ENCODE measurements around the gene FHIT. TPM values are rescaled to one million over a fixed set of nuclear protein-coding genes. Genes with fewer than 3 reads are reported as not detected.

The FHIT gene
- total RNA-seq, 4 donors from 2014 or later = 3.5 to 17.0 (median 16.7) TPM

- no peak overlapping the region for H3K27ac ChIP-seq
- peaks cover 0 to 4% (median 0%) of the 10 kb centered on the region in 4 donors for H3K4me1 ChIP-seq
- H3K4me3 ChIP-seq = no peak overlapping the region
- no peaks in the 10 kb centered on the region for H3K36me3 ChIP-seq
- no peak for DNase-seq
- H3K9me3 ChIP-seq = no peaks in the 10 kb centered on the region
- TF ChIP-seq CTCF (IDR thresholded peaks at IDR 0.05) (no peak), POLR2A (IDR thresholded peaks at IDR 0.05) (no peak)
- H3K27me3 ChIP-seq = no peaks in the 10 kb centered on the region
Observed at GRCh38 chr3:60591267-60591666, 660.0 kb downstream of the FHIT start.

GRCh38 chr3:60588806-60589205 lies 662.4 kb downstream of the FHIT start:
- Histone ChIP-seq H3K27ac (no peak overlapping the region), H3K4me3 (no peak overlapping the region), H3K4me1 (no peaks in the 10 kb centered on the region), H3K27me3 (no peaks in the 10 kb centered on the region), H3K9me3 (no peaks in the 10 kb centered on the region), H3K36me3 (no peaks in the 10 kb centered on the region)
- no peak for DNase-seq
- TF ChIP-seq CTCF (IDR thresholded peaks at IDR 0.05) (no peak), POLR2A (IDR thresholded peaks at IDR 0.05) (no peak)

- TF ChIP-seq CTCF (IDR thresholded peaks at IDR 0.05) (no peak), POLR2A (IDR thresholded peaks at IDR 0.05) (no peak)
- Histone ChIP-seq H3K9me3 (no peaks in the 10 kb centered on the region), H3K36me3 (no peaks in the 10 kb centered on the region), H3K4me1 (no peaks in the 10 kb centered on the region), H3K4me3 (no peak overlapping the region), H3K27ac (no peak overlapping the region), H3K27me3 (no peaks in the 10 kb centered on the region)
- DNase-seq = no peak
Observed at GRCh38 chr3:60585918-60586317, 665.3 kb downstream of the FHIT start.

- TF ChIP-seq CTCF (IDR thresholded peaks at IDR 0.05) = no peak
- no peak for TF ChIP-seq POLR2A (IDR thresholded peaks at IDR 0.05)
- no peaks in the 10 kb centered on the region for H3K4me1 ChIP-seq
- H3K27me3 ChIP-seq = no peaks in the 10 kb centered on the region
- DNase-seq = no peak
- no peaks in the 10 kb centered on the region for H3K36me3 ChIP-seq
- no peak overlapping the region for H3K27ac ChIP-seq
- H3K9me3 ChIP-seq = no peaks in the 10 kb centered on the region
- H3K4me3 ChIP-seq = no peak overlapping the region
Observed at GRCh38 chr3:60584250-60584649, 667.0 kb downstream of the FHIT start.

DNA sequence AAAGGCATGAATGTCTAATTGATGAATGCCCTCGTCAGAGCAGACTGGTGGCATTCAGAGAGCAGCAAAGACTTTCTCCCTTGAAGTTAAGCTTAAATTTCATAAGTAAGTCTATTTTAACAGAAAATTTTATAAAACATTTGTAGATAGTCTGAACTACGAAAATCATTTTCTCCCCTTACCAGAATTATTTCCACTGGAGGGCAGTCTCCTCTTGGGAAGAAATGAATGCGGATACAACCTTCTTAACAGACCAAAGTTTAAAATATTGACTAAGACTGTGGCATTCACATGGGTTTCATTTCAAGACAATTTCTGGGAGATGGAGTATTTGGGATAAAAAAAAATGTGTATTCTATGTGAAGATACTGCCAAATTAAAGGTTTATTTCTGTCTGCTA lies 669.0 kb downstream of the FHIT start:
- TF ChIP-seq CTCF (IDR thresholded peaks at IDR 0.05) (peak in 1 of 6 experiments; percentile 4), POLR2A (IDR thresholded peaks at IDR 0.05) (no peak)
- Histone ChIP-seq H3K36me3 (no peaks in the 10 kb centered on the region), H3K9me3 (no peaks in the 10 kb centered on the region), H3K4me3 (no peak overlapping the region), H3K27ac (no peak overlapping the region), H3K27me3 (no peaks in the 10 kb centered on the region), H3K4me1 (no peaks in the 10 kb centered on the region)
- DNase-seq = no peak

- H3K36me3 ChIP-seq = no peaks in the 10 kb centered on the region
- no peak overlapping the region for H3K4me3 ChIP-seq
- no peaks in the 10 kb centered on the region for H3K9me3 ChIP-seq
- H3K27me3 ChIP-seq = no peaks in the 10 kb centered on the region
- H3K27ac ChIP-seq = no peak overlapping the region
- TF ChIP-seq CTCF (IDR thresholded peaks at IDR 0.05) (no peak), POLR2A (IDR thresholded peaks at IDR 0.05) (no peak)
- no peaks in the 10 kb centered on the region for H3K4me1 ChIP-seq
- DNase-seq = no peak
Observed at GRCh38 chr3:60580809-60581208, 670.4 kb downstream of the FHIT start.

Data from Peyer's patch (tissue), 4 donors.